GM12874 (cell line): Measurements from ENCODE around the gene GMFB.

Experiments used
- TF ChIP-seq, protein P1 (sequence below): IDR thresholded peaks from 2 replicates; pipeline ENCODE4 v1.5.1; 2011; ENCODE audit warnings: low read depth, mild to moderate bottlenecking, control low read depth, low read length, moderate library complexity; ENCODE audit not compliant: insufficient read depth

Gene GMFB

DNA sequence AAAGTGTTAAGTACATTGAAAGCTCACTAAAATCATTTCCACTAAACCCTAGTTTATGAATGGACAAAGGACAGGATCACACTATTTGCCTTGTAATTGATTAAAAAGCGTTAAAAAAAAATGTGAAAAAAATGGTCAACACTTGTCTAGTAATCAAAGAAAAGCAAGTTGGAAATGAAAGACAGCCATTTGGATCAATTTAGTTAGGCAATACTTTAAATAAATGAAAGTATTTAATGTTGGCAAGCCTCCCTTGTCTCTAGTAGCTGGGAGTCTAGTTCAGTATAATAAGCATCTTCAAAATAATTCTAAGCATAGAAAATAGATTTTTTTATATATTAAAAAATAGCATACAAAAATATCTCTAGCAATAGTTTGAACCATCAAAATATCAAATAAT is 33.4 kb downstream of the GMFB start:
- TF ChIP-seq, protein P1, sequence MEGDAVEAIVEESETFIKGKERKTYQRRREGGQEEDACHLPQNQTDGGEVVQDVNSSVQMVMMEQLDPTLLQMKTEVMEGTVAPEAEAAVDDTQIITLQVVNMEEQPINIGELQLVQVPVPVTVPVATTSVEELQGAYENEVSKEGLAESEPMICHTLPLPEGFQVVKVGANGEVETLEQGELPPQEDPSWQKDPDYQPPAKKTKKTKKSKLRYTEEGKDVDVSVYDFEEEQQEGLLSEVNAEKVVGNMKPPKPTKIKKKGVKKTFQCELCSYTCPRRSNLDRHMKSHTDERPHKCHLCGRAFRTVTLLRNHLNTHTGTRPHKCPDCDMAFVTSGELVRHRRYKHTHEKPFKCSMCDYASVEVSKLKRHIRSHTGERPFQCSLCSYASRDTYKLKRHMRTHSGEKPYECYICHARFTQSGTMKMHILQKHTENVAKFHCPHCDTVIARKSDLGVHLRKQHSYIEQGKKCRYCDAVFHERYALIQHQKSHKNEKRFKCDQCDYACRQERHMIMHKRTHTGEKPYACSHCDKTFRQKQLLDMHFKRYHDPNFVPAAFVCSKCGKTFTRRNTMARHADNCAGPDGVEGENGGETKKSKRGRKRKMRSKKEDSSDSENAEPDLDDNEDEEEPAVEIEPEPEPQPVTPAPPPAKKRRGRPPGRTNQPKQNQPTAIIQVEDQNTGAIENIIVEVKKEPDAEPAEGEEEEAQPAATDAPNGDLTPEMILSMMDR = no peak

DNA sequence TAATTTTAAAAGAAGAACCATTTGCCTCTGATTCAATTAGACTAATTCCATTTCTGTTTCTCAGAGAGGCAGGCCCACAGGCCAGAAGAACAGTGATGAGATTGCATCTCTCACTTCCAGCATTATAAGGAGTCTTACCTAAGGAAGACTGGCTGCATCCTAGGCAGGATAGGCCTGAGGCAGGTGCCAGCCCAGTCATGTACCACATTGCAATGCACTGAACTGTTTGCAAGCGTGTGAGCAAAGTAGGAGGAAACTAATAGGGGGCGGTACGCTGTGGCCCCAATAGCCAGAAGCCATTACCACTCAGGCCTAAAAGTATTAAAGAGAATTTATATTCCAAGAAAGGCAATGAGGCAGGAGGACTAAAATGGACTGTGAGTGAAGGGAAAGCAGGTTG is 35.5 kb downstream of the GMFB start:
- TF ChIP-seq, protein P1 = no peak

DNA sequence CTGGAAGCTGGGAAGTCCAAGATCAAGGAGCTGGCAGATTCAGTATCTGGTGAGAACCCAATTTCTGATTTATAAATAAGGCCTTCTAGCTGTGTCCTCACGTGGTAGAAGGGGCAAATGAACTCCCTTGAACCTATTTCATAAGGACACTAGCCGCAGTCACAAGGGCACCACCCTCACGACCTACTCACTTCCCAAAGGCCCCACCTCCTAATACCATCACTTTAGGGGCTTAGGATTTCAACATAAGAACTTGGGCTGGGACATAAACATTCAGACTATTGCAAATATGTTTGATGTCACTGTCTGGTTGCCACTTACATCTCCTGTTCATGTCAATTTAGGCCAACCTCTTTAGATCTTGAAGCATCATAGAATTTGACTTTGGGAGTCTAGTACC is 36.8 kb downstream of the GMFB start:
- TF ChIP-seq, protein P1 = no peak

DNA sequence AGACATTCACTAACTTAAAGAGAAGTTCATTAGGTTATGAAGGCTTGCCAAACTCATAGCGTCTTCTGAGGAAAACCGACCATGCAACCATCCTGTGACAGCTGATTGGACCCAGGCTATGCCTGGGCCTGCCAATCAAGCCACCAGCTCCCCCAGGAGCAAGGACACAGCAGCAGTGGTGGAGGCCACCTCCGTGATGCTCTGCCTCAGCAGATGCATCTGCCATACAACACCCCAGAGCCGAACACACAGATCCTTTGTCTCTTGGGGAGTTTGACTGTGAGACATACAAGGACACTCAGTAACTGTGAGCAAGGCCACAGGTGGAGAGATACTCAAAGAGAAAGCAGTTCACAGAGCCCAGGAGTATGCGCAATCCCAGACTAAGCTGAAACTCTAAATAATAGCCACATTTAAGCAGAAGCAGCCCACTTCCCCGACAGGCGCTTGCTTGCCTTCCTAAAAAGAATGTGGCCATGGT is 37.6 kb downstream of the GMFB start:
- TF ChIP-seq, protein P1 = no peak

DNA sequence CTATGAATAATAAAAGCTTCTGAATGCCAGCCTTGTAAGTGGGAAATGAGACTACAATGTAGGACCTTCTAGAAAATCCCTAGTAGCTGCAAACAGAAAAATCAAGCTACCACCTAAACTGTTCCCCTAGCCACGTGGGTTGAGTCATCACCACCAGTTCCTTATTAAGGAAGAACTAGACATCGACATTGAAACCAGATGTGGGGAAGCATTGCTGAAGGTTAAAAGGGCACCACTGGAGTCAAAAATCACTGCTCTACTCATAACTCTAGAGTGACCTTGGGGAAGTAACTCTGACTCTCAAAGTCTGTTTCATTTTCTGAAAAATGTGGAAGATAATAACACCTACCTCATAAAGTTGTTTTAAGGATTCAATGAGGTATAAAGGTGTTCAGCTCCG is 38.2 kb downstream of the GMFB start:
- TF ChIP-seq, protein P1 = no peak

DNA sequence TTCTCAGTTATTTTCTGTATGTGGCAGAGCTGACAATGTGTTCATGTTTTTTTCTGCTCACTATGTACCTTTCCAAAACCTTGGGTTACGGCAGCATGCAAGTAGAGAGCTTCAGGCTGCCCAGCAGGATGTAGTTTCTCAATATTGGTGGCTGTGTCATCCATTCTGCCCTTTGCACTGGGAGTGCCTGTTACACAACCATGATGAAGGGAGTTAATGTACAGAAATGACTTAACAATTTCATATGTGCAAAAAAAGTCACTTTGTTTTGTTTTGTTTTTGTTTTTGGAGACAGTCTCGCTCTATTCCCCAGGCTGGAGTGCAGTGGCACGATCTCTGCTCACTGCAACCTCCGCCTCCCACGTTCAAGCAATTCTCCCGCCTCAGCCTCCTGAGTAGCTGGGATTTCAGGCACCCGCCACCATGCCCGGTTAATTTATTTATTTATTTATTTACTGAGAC is 41.5 kb downstream of the GMFB start:
- TF ChIP-seq, protein P1 = no peak

DNA sequence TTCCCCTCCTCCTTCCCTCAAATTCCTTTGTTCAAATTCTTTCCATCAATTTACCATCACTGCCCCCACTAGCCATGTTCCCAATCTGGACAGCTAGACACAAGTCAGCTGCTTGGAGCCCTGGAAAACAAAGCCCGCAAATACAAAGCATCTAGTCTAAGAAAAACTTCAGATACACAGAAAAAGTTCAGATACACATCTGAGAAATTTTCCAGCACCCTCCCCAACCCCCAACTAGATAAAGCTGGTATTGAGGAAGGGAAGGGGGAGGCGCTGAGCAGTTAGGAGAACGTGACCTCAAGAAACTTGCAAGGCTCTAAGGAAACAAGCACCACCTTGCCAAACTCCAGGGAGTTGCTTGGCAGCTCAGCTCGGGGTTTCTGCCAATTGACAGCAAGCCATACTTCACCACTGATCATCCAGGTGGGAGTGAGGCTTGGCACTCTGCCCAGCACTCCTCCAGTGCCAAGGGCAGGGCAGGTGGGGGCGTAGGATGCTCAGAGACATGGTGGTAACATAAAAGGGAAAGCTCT is 42.6 kb downstream of the GMFB start:
- TF ChIP-seq, protein P1 = no peak
